Measurements from ENCODE around the gene C2orf68.
"Not testable (repeated sequence)": the region's sequence is repeated elsewhere in the genome, so short reads cannot be mapped to it uniquely, and the experiment has no call there.

Gene C2orf68

DNA sequence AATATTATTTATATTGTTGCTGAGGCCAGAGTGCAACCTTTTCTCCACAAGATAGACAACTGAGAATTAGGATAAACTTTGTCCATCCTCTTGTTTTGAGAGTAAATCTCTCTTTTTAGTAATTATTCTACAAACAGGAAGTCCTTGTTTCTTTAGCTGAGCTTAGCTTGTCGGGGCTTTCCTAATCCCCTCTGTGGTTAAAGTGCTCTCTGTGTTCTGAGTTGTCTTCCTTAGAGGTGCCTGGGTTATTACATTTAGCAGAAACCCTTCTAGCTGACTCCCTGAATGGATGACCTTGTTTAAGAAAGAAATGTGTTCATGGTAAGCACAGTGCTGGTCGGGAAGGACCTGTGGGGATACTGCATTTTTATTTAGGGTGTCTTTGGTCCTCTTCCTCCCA is 16.8 kb upstream of the C2orf68 start:
- DNase-seq, result no peak

DNA sequence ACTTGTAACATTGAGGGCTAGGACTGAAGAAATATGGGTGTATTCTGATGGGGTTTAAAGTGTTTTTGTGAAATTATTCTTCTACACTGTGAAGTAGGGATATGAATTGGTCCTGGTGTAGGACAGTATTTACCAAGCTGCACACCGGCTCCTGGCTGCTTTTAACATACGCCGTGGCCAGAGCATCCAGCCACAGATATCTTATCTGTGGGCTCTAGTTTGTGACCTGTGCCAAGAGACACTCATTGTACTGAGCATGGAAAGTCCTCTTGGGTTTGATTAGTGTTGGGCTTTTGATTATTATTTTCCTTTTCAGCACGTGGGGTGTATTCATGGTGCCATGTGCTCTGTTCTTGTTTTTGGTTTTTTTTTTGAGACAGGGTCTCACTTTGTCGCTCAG is 12.1 kb upstream of the C2orf68 start:
- no peak for DNase-seq

DNA sequence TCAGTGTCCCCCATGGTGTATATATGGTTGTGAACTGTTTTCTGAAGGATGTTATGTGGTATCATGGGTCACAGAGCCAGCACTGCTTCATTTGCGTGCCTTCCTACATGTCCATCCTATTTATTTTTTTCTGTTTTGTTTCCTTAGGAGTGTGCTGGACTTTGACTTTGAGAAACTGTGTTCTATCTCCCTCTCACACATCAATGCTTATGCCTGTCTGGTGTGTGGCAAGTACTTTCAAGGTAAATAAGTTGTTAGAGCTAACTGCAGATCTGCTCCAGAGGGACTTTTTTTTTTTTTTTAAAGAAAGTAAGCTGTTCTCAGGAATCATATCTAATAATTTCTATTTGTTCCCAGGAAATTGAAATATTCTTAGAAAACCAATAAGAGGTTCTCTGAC is 9.5 kb upstream of the C2orf68 start:
- DNase-seq, result no peak

DNA sequence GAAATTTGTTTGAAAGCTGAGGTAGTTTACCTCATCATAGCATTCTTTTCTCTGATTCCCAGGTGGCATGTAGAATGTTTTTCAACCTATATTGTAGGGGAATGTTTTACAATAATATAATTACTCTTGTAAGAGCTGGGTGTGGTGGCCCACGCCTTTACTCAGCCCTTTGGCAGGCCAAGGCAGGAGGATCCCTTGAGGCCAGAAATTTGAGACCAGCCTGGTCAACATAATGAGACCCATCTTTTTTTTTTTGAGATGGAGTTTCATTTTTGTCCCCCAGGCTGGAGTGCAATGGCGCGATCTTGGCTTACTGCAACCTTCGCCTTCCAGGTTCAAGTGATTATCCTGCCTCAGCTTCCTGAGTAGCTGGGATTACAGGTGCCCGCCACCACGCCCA is 7.8 kb upstream of the C2orf68 start:
- DNase-seq, result no peak

DNA sequence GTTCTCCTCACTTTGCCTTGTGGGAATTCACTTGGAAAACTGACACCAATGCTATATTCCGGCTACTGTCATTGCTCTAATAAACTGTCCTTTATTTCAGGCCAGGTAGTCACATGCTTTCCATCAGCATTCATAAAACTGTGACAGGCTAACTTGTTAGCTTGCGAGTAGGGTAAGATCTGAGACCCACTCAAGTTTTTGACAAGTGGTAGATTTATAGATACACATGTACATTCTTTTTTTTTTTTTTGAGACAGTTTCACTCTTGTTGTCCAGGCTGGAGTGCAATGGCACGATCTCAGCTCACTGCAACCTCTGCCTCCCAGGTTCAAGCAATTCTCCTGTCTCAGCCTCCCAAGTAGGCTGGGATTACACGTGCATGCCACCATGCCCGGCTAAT is 5.9 kb upstream of the C2orf68 start:
- not testable (repeated sequence) for DNase-seq

DNA sequence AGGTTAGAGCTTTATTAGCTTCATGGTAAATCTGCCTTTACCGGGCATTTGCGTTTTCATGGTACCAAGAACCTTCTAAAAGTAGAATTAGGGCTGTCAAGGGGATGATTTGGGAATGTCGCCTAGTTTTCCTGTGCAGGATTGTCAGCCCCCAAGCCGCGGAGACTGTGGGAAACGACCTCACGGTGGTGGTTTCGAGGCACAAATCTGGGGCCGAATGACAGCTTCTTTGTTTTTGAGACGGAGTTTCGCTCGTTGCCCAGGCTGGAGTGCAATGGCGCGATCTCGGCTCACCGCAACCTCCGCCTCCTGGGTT is 3.5 kb upstream of the C2orf68 start:
- DNase-seq, result no peak

DNA sequence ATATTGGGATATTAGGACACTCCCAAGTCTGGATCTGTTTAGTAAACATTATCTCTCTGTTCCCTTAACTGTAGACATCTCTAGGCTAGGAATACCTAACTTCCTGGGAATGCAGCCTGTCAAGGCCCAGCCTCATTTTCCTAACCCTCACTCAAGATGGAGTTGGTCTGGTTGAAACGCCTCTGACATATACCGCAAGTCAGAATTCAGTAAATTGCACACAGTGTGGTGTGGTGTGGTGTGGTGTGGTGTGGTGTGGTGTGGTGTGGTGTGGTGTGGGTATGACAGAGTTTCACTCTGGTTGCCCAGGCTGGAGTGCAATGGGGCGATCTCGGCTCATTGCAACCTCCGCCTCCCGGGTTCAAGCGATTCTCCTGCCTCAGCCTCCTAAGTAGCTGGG is 2.9 kb upstream of the C2orf68 start:
- DNase-seq, result not testable (repeated sequence)

DNA sequence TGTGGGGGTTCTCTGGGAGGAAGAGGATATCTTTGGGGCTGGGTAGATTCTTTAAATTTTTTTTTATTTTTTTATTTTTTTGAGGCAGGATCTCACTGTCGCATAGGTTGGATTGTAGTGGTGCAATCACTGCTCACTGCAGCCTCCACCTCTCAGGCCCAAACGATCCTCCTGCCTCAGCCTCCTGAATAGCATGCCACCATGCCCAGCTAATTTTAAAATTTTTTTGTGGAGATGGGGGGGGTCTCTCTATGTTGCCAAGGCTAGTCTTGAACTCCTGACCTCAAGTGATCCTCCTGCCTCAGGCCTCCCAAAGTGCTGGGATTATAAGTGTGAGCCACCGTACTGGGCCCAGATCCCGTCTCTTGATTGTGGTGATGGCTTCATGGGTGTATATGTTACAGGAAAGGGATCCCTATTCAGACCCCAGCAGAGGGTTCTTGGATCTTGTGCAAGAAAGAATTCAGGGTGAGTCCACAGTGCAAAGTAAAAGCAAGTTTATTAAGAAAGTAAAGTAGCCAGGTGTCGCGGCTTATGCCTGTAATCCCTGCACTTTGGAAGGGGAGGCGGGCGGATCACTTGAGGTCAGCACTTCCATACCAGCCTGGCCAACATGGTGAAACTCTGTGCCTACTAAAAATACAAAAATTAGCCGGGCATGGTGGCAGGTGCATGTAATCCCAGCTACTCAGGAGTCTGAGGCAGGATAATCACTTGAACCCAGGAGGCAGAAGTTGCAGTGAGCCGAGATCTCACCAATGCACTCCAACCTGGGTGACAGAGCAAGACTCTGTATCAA is 2.0 kb upstream of the C2orf68 start:
- DNase-seq, result no peak

DNA sequence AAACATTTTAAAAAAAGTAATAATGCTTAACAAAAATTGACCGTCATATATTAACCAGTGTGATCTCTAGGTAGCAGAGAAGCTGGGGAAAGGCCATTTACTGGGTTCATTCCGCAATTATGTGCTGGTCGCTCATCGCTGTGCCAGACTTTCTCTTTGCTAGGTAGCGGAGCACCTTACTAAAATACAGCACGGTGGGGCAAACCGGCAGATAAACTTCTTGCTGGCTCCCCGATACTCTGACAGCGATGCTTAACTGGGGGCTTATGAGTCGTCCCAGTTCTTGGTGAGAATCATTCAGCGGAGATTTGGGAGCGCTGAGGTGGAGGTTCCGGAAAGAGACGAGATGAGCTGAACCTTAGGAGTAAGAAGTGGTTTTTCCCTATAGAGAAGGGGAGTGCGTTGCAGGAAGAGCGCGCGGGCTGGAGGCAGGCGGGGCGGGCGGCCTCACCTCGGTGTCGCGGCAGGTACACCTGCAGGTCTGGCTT is 605 bp downstream of the C2orf68 start:
- no peak for DNase-seq

DNA sequence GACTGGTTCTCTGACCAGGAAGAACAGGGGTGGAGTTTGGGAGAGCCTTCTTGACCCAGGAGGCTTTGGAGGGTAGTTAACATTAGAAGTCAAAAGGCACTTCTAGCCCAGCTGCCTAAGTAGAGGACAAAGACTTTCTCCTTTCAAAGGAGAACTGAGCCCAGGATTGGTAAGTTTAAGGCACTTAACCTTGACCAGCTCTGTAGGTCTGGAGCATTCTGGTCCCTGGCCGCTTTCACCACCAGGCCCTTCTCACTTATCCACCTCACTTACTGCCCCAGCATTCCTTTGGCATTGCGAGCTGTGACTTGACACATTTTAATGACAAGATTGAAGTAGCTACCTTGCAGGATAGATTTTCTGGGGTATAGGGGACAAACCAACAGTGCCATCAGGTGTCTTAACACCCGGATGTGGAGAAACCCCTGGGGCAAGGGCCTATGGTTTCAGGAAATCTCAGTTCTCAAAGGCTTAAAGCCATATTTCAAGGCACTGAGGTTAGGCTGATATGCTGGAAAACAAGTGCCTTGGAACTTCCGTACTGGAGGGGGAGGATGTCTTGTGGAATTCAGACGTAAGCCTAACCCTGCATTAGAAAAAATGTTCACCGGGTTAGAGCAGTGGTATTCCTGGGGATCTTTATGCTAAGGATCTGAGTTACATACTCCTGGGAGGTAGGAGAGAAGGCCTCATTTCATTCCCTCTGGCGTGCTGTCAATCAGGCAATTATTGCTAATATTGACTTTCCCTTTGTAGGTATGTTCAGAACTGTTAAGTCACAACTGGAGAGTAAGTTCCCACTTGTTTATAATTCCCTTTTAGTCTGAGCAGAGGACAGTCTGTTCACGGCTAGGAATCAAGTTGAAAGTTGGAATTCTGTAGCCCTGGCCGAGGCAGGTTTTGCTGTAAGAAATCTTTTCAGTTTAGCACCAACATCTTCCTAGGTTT is 4.3 kb downstream of the C2orf68 start:
- no peak for DNase-seq

DNA sequence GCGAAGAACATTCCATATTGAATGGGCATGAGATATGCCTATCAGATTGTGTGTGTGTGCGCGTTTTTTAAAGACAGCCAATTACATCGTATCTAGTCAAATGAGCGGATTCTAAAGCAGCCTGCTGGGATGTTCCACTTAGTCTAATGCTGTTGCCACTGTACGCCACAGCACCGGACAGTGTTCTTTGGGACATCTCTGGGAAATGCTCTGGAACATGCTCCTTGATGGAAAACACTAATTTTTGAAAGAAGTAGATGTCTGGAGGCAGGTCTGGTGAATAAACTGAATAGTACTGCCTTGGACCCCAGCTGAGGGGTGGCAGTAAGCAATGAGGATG is 5.8 kb downstream of the C2orf68 start:
- DNase-seq, result no peak

DNA sequence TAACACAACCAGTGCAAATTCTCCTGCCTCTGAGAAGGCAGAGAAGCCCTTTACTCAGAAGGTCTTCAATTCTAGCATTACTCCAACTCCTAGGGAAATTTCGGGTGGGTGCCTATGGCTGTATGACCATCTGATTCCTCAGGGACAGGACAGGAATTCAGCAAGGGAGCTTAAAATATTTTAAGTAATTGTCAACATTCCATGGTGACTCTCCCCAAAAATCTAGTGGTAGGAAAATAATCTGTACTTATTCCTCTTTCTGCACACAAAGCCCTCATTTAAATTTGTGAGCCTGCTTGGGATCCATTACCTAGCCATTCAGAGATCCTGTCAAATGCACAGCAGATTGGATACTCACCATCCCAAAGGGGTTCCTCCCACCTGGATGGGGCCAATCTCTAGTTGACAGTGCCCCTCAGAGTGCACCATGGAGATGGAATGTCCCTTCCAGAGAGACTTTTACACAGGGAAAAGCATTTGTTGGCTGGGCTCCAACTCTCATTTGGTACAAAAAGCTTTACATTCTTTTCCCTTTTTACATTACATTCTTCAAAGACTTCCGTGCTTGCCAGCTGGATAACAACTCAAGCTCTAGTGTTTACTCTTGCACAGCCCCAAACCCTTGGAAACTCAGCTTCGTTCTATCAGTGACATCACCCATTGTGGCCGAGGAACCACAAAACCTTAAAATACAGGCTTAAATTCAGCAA is 6.3 kb downstream of the C2orf68 start:
- DNase-seq, result no peak

DNA sequence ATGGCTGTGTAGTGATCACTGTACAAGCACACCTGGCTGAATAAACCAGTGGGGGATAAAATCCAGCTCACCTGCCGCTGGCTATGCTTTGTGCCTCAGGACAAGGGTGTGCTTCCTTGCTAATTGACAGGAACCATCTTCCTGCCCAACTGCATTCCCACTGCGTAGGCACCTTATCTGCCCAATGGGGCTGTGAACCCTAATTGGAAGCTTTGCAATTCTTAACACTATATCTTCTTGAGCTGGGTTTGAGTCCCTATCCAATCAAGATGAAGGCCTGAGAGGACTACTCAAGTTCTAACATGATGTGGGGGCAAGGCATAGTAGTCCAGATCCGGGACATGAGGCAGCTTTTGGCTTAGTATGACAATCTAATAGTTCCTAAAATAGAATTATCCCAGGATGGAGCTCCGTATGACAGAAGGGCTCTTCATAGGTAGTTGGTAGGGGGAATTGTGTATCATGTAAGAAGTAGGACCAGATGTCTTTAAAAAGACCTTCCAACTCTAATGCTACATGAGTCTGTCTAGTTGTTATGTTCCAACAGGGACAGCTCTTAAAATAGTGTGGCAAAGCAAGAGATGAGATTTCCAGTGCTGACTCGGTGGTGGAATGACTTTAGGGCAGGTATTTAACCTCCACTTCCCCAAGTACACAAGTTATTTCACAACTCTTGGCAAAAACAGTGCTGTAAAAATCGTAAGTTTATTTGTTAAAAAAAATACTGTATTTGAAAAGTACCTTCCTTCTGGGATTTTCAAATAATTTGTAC is 7.1 kb downstream of the C2orf68 start:
- DNase-seq, result no peak

DNA sequence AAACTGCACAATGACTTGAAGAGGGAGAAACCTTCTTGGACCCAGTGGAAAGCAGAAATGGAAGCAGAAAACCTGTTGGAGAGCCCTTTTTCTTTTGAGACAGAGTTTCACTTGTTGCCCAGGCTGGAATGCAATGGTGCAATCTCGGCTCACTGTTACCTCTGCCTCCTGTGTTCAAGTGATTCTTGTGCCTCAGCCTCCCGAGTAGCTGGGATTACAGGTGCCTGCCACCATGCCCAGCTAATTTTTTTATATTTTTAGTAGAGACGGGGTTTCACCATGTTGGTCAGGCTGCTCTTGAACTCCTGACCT is 7.8 kb downstream of the C2orf68 start:
- DNase-seq, result not testable (repeated sequence)

DNA sequence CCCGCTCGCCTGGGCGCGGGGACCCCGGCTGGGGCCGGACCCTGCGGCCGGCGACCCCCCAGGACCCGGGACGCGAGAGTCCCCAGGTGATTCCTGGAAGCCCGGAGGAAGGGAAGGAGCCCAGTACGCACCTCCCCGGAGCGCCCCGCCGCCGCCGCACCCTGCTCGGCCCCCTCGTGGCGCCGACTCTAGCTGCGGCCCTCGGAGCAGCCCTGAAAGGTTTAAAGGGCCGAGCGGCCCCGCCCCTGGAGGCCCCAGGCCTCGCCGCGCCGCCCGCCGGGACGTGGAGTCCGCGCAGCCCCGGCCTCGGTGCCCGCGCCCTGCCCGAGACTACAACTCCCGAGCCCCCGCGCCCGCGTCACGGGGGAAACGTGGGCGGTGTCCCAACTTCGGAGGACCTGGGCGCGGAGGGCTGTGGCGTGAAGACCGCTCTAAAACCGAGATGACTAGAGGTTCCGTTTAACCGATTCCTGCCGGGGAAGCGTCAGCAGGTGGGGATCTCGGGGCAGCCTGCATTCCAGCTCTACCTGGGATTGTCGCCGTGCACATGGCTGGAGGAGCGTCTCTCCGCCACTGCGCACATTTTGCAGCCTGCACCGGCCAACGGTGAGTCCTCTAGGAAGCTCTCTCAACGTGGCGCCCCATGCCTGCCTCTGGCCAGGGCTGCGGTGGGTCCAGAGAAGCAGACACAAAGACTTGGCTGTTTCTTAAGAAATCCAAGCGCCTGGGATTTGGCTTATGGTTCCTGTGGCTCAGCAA is 9.2 kb downstream of the C2orf68 start, which contains the start of gene TMEM150A:
TSS of gene TMEM150A (minus strand) at position 223 of the 759 bp plus-strand sequence. CDS start 750 bp downstream, outside the sequence.
- peak; percentile 88 to 90 for DNase-seq

DNA sequence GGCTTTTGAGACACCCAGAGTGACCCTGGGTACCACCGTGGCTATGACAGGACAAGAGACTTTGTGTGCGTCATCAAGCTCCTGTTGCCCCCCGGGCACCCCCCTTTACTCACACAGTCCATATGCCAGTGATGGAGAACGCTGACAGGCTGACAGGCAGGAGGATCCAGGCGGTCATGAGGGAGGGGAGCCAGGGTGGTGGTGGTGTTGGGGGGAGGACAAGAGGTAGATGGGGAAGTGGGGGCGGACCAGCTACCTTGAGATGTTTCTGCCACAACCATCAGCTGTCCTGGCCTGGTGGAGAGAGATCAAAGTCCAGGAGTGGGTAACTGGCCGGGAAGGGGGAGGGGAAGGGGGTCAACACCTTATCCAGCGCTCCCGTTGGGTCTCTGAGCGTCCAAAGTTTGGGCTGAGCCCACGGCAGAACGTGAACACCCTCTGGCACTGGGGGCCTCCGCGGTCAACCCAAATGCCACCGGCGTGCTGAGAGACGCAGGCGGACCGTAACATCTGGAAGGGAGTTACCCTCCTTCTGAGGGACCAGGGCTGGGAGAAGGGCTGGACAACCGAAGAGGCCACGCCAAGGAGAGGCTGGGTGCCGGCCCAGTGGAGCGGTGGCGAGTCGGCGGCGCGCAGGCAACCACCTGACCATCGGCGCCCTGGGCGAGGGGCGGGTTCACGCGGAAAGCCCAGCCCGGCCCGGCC is 9.9 kb downstream of the C2orf68 start:
- peak in 1 of 2 donors; percentile 18 for DNase-seq

DNA sequence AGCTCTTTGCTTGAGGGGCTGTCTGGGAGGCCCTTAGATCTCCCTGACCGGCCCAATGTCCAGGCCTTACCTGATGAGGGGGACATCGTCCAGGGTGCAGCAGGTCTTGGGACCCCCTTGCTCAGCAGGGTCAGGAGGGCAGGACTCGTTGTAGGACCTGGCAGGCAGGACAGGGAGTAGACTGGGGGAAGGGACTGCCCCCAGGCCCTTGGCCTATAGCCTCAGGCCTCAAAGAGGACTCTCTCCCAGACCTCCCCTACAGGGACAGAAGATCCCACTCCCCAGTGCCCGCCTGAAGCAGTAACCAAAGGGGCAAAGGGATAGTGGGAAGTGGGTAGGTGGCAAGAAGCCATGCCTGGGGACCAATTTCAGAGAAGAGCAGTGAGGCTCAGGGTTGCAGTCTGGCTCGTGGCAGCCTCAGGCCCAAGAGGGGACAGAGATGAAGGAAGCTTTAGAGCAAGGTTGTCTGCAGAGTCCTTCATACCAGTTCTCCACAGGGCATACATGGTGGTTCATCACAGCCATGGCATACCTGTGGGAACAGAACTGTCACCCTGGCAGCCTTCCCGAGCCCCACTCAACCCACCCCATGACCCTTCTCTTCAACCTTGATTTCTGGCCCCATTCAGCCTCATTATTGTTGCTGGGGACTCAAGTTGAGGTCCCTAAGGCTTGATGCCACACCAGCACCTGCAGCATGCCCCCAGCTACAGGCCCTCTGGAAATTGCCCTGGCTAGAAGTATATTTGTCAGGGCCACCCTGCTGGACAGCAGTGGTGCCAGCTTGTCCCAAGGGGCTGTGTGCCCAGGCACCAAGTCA is 10.7 kb downstream of the C2orf68 start:
- DNase-seq, result no peak

DNA sequence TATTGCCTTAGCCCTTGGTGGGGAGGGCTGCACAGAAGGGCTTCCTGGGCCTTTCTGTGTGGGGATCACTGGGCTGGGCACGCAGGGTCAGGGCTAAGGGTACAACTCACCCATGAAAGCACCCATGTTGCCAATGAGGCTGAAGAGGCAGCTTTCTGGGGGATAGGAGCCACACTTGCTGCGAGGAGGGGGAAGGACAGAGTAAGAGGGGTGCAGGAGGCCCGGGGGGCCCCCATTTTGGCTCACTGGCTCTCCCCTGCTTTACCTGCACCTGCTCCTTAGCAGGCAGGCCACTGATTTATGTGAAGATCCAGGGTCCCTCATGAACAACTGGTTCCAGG is 11.7 kb downstream of the C2orf68 start:
- DNase-seq, result no peak

DNA sequence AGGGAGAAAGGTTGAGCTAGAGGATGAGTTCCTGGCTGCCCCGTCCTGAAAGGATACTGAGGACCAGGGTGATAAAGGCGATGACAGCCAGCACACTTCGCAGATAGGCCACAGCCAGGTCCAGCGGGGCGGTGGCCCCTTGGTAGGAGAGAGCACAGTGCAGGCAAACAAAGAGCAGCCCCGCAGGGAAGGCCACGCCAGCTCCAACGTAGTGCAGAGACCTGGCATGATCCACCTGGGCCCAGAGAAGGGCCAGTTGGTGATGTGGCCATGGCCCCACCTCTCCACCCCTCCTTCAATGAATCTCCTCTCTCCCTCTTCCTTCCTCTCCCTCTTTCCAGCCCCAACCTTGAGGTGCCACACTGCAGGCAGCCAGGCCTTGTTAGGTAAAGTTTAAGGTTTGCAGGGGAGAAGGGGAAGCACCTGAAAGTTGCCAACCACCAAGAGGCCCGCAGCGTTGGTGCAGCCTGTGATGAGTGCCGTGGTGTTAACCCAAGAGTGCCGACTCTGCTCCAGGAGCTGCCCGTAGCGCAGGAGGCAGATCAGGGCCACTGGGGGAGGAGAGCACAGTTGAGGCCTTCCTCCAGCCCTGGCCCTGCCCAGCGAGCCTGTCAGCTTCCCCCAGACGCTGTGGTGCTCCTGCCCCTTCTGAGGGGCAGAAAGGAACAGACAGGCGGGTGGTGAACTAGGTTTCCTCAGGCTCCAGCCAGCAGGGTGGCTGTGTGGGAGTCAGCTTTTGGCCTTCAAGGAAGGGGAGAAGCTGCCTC is 12.2 kb downstream of the C2orf68 start:
- no peak for DNase-seq
